HepG2 (cell line): ENCODE data around the gene FBXO10. TPM values are rescaled to one million over a fixed set of nuclear protein-coding genes. Genes with fewer than 3 reads are reported as not detected.
A peak's percentile ranks its signal among the peaks of the same experiment; 100 is the strongest.

Experiments used
- ARID5B ChIP-seq: IDR thresholded peaks from 2 replicates; pipeline ENCODE4 v1.4.0; 2020; ENCODE audit warnings: mild to moderate bottlenecking, missing genetic modification reagents
- CREB1 ChIP-seq, 2 experiments: fragments of 450-650 bp in 1 of 2; IDR thresholded peaks; 2 replicates each; pipeline ENCODE4 v1.6.1; 2016 to 2017; ENCODE audit warnings: control low read depth in 1 of 2, mild to moderate bottlenecking in 1 of 2, missing compliant biosample characterization in 1 of 2, missing genetic modification characterization in 1 of 2
- IKZF1 ChIP-seq: fragments of 450-650 bp; IDR thresholded peaks from 2 replicates; pipeline ENCODE4 v1.7.1; 2016
- LRRFIP1 ChIP-seq: sonication (generic); formaldehyde crosslinking; conservative IDR thresholded peaks from 2 replicates; pipeline ENCODE4 v1.4.0; 2020; ENCODE audit warnings: missing genetic modification reagents
- ZNF512B ChIP-seq: sonication (generic); formaldehyde crosslinking; IDR thresholded peaks from 2 replicates; pipeline ENCODE4 v1.5.1; 2020; ENCODE audit warnings: missing genetic modification reagents, mild to moderate bottlenecking, borderline replicate concordance
- ZNF570 ChIP-seq: sonication (generic); formaldehyde crosslinking; IDR thresholded peaks from 2 replicates; pipeline ENCODE4 v1.4.0; 2020; ENCODE audit warnings: mild to moderate bottlenecking, missing genetic modification reagents, borderline replicate concordance
- ZNF629 ChIP-seq: sonication (generic); formaldehyde crosslinking; conservative IDR thresholded peaks from 2 replicates; pipeline ENCODE4 v1.5.0; 2020; ENCODE audit warnings: missing genetic modification reagents
- ZNF766 ChIP-seq: sonication (generic); formaldehyde crosslinking; IDR thresholded peaks from 2 replicates; pipeline ENCODE4 v1.5.0; 2020; ENCODE audit warnings: missing genetic modification reagents, borderline replicate concordance
- polyA plus RNA-seq, 8 experiments: library from polyadenylated mRNA; depleted of rRNA in 3 of 8; stranded (reverse) in 7 of 8; unstranded in 1 of 8; fragments of >200 nt; fragmentation: Illumina TruSeq in 4 of 8; extraction: Trizol in 4 of 8; gene quantifications; 2 replicates each; pipeline versions ENCODE4 v1.2.1 to v1.2.3, GENCODE V29; 2011 to 2016; ENCODE audit warnings: low read depth in 4 of 8, missing spikeins in 1 of 8, mixed read lengths in 1 of 8; ENCODE audit not compliant: insufficient read depth in 1 of 8
- total RNA-seq, 5 experiments: library from RNA; depleted of rRNA; stranded (reverse); fragments of >200 nt; fragmentation: Illumina TruSeq; extraction: Trizol; gene quantifications; 2 replicates each; pipeline ENCODE4 v1.2.3, GENCODE V29; 2016; ENCODE audit warnings: low read depth in 1 of 5
- TF ChIP-seq, protein P1 (sequence below), 2 experiments: IDR thresholded peaks; 2 replicates each; pipeline ENCODE4 v1.6.1; 2011 to 2012; ENCODE audit warnings: low read length in 2 of 2, borderline replicate concordance in 1 of 2, low read depth in 1 of 2, mild to moderate bottlenecking in 1 of 2, moderate library complexity in 1 of 2
- TF ChIP-seq, protein P2 (sequence below): IDR thresholded peaks from 2 replicates; pipeline ENCODE4 v1.6.1; 2016

The FBXO10 gene
- total and polyA plus RNA-seq, 2 of the 13 experiments (the other 11 are each of a cell fraction or from before 2014, with no cell fraction given) = 3.1 to 5.1 TPM

DNA sequence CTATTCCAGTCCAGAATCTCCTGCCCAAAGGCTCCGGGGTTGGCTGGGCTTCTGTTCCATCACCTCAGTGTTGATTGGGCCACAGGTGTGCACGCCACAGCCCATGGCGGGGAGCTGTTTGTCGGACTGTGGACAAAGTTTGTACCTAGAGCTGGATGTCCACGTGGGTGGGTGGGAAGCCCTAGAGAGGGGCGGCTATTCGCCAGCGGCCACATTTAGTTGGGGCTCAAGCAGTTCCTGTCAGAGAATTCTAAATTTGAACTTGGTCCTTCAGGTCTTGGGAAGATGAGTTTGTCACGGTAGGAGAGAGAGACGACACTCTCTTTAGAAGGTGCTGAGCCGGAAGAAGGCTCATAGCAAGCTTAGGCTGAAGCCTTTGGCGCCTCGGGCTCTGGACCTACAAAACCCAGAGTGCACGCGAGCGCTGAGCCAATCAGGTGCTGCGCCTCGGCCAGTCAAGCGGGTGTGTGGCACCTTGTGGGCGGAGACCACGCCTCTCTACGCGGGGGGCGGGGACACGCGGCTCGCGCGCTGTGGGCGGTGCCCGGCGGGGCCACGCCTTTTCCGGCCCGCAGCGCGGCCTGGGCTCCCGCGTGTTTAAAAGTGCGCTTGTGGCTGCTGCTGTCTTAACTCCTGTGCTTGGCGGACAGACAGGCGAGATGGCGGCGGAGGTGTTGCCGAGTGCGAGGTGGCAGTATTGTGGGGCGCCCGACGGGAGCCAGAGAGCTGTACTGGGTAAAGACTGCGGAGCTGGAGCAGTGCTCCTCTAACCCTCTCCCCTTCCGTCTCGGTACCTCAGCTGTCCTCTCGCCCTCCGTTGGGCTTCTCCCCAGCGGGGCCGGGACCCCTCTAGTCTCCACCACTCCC lies 90.6 kb downstream of the FBXO10 start, which contains the start of gene POLR1E (continued):
- TF ChIP-seq, protein P1, sequence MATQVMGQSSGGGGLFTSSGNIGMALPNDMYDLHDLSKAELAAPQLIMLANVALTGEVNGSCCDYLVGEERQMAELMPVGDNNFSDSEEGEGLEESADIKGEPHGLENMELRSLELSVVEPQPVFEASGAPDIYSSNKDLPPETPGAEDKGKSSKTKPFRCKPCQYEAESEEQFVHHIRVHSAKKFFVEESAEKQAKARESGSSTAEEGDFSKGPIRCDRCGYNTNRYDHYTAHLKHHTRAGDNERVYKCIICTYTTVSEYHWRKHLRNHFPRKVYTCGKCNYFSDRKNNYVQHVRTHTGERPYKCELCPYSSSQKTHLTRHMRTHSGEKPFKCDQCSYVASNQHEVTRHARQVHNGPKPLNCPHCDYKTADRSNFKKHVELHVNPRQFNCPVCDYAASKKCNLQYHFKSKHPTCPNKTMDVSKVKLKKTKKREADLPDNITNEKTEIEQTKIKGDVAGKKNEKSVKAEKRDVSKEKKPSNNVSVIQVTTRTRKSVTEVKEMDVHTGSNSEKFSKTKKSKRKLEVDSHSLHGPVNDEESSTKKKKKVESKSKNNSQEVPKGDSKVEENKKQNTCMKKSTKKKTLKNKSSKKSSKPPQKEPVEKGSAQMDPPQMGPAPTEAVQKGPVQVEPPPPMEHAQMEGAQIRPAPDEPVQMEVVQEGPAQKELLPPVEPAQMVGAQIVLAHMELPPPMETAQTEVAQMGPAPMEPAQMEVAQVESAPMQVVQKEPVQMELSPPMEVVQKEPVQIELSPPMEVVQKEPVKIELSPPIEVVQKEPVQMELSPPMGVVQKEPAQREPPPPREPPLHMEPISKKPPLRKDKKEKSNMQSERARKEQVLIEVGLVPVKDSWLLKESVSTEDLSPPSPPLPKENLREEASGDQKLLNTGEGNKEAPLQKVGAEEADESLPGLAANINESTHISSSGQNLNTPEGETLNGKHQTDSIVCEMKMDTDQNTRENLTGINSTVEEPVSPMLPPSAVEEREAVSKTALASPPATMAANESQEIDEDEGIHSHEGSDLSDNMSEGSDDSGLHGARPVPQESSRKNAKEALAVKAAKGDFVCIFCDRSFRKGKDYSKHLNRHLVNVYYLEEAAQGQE (IDR thresholded peaks at IDR 0.05; ENCODE audit: borderline replicate concordance in 1 of 2, low read depth in 1 of 2, low read length in 2 of 2) = peak in 1 of 2 experiments; percentile 45; a peak in 1 of 4 replicates
- TF ChIP-seq LRRFIP1 (CRISPR knock-in tag) (no peak), ZNF570 (CRISPR knock-in tag) (0 out of 2 replicates have a peak, but pooled peaks have one; percentile 48), ZNF629 (CRISPR knock-in tag) (0 out of 2 replicates have a peak, but pooled peaks have one; percentile 7), ZNF512B (CRISPR knock-in tag) (no peak), CREB1 (IDR thresholded peaks at IDR 0.05) (peak; percentile 62), CREB1 (CRISPR knock-in tag; IDR thresholded peaks at IDR 0.05) (0 out of 2 replicates have a peak, but pooled peaks have one; percentile 26), IKZF1 (no peak), ZNF766 (CRISPR knock-in tag) (peak; percentile 44; the same call in 1 of the 2 replicates), ARID5B (CRISPR knock-in tag) (0 out of 2 replicates have a peak, but pooled peaks have one; percentile 36)
- TF ChIP-seq, protein P2, sequence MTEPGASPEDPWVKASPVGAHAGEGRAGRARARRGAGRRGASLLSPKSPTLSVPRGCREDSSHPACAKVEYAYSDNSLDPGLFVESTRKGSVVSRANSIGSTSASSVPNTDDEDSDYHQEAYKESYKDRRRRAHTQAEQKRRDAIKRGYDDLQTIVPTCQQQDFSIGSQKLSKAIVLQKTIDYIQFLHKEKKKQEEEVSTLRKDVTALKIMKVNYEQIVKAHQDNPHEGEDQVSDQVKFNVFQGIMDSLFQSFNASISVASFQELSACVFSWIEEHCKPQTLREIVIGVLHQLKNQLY (CRISPR knock-in tag) = 0 out of 2 replicates have a peak, but pooled peaks have one; percentile 12
